ENCODE data around the gene ELL. TPM values are rescaled to one million over a fixed set of nuclear protein-coding genes. Genes with fewer than 3 reads are reported as not detected.
A peak's percentile ranks its signal among the peaks of the same experiment; 100 is the strongest.

The ELL gene
- total and polyA plus RNA-seq, 9 of the 15 experiments (the other 6 are each of a cell fraction or from before 2014, with no cell fraction given) = 0.24 to 22.5 (median 4.1) TPM

DNA sequence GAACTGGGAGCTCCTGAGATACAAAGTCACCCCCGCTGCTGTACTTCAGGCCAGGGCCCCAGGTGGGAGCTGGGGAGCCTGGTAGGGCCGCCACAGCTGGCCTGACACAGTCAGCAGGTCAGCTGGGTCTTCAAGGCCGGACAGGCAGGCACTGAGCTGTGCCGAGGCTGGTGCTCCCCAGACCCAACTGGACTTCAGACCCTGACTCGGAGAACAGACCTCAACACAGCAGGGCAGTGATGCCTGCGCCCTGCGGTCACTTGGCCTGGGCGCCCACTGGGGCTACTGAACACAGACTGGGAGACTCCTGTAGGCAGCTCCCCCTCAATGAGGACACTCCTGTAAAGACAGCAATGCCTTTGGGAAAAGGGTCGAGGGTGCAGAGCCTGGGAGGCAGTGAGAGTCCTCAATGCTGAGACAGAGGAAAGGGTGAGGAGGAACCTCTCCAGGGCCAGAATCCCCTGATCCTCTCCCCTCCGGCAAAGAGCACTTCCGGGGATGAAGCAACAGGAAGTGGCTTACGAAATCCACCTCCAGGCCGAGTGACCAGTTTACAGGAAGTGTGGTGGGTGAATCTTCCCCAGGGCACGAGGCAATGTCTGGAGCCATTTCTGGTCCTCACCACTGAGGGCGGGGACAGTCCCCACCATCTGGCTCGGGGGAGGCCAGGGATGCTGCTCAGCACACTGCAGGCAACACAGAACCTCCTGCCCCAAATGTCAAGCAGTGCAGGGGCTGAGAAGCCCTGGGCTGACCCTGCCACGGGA lies 43.1 kb downstream of the ELL start (continued):
- TF ChIP-seq SIRT6 (IDR thresholded peaks at IDR 0.05; ENCODE audit: low read depth, low read length) (no peak), SAFB (IDR thresholded peaks at IDR 0.05; ENCODE audit: borderline replicate concordance, low read depth, low read length) (no peak), PHF8 (IDR thresholded peaks at IDR 0.05; ENCODE audit: borderline replicate concordance, low read length) (no peak), POLR2H (tag; IDR thresholded peaks at IDR 0.05; ENCODE audit: low read depth) (no peak), MTA1 (IDR thresholded peaks at IDR 0.05; ENCODE audit: borderline replicate concordance) (no peak), PHF20 (IDR thresholded peaks at IDR 0.05; ENCODE audit: partially characterized antibody) (no peak), GTF2E2 (tag; IDR thresholded peaks at IDR 0.05) (no peak), CREB1 (IDR thresholded peaks at IDR 0.05) (no peak), CREB1 (CRISPR knock-in tag; IDR thresholded peaks at IDR 0.05) (no peak), HEY1 (CRISPR knock-in tag; IDR thresholded peaks at IDR 0.05; ENCODE audit: borderline replicate concordance) (no peak), CBX1 (IDR thresholded peaks at IDR 0.05; ENCODE audit: low read depth) (no peak), CBX8 (IDR thresholded peaks at IDR 0.05; ENCODE audit: borderline replicate concordance, extremely low read depth, low read depth, low read length, poor library complexity, severe bottlenecking) (no peak), ZBTB7A (IDR thresholded peaks at IDR 0.05; ENCODE audit: borderline replicate concordance, control insufficient read depth, low read depth, low read length) (no peak), CEBPG (CRISPR knock-in tag; IDR thresholded peaks at IDR 0.05) (peak; percentile 98), CEBPG (tag; conservative IDR thresholded peaks at IDR 0.05 in 1 of 2, IDR thresholded peaks at IDR 0.05 in 1 of 2) (peak; percentile 95 to 98), BRD9 (IDR thresholded peaks at IDR 0.05; ENCODE audit: low read depth, partially characterized antibody) (no peak), CBFA2T3 (IDR thresholded peaks at IDR 0.05) (no peak), ZNF583 (CRISPR knock-in tag; IDR thresholded peaks at IDR 0.05) (no peak)
- TF ChIP-seq, protein P1, sequence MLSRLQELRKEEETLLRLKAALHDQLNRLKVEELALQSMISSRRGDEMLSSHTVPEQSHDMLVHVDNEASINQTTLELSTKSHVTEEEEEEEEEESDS (CRISPR knock-in tag; IDR thresholded peaks at IDR 0.05) = no peak
- TF ChIP-seq, protein P2, sequence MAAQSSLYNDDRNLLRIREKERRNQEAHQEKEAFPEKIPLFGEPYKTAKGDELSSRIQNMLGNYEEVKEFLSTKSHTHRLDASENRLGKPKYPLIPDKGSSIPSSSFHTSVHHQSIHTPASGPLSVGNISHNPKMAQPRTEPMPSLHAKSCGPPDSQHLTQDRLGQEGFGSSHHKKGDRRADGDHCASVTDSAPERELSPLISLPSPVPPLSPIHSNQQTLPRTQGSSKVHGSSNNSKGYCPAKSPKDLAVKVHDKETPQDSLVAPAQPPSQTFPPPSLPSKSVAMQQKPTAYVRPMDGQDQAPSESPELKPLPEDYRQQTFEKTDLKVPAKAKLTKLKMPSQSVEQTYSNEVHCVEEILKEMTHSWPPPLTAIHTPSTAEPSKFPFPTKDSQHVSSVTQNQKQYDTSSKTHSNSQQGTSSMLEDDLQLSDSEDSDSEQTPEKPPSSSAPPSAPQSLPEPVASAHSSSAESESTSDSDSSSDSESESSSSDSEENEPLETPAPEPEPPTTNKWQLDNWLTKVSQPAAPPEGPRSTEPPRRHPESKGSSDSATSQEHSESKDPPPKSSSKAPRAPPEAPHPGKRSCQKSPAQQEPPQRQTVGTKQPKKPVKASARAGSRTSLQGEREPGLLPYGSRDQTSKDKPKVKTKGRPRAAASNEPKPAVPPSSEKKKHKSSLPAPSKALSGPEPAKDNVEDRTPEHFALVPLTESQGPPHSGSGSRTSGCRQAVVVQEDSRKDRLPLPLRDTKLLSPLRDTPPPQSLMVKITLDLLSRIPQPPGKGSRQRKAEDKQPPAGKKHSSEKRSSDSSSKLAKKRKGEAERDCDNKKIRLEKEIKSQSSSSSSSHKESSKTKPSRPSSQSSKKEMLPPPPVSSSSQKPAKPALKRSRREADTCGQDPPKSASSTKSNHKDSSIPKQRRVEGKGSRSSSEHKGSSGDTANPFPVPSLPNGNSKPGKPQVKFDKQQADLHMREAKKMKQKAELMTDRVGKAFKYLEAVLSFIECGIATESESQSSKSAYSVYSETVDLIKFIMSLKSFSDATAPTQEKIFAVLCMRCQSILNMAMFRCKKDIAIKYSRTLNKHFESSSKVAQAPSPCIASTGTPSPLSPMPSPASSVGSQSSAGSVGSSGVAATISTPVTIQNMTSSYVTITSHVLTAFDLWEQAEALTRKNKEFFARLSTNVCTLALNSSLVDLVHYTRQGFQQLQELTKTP (IDR thresholded peaks at IDR 0.05; ENCODE audit: low read depth in 1 of 2, partially characterized antibody in 2 of 2) = no peak
- TF ChIP-seq, protein P3, sequence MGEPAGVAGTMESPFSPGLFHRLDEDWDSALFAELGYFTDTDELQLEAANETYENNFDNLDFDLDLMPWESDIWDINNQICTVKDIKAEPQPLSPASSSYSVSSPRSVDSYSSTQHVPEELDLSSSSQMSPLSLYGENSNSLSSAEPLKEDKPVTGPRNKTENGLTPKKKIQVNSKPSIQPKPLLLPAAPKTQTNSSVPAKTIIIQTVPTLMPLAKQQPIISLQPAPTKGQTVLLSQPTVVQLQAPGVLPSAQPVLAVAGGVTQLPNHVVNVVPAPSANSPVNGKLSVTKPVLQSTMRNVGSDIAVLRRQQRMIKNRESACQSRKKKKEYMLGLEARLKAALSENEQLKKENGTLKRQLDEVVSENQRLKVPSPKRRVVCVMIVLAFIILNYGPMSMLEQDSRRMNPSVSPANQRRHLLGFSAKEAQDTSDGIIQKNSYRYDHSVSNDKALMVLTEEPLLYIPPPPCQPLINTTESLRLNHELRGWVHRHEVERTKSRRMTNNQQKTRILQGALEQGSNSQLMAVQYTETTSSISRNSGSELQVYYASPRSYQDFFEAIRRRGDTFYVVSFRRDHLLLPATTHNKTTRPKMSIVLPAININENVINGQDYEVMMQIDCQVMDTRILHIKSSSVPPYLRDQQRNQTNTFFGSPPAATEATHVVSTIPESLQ (CRISPR knock-in tag; IDR thresholded peaks at IDR 0.05) = no peak
